SK-N-SH (cell line): Measurements from ENCODE around the gene OGFRL1. TPM values are rescaled to one million over a fixed set of nuclear protein-coding genes. Genes with fewer than 3 reads are reported as not detected.
A peak's percentile ranks its signal among the peaks of the same experiment; 100 is the strongest.

ENCODE experiments used
- CTCF ChIA-PET: fragments of 300-600, 350-600 bp; formaldehyde crosslinking; extraction: SDS; loops from one replicate; lab custom pipeline; 2021; lab: Yijun Ruan, JAX
- POLR2A ChIA-PET: fragments of 350-600 bp; sonication (Branson Sonifier 250); formaldehyde crosslinking; extraction: SDS; loops from one replicate; lab custom pipeline; 2020; ENCODE audit warnings: antibody characterized with exemption, inconsistent platforms; lab: Yijun Ruan, JAX
- DNase-seq: peaks from one replicate; pipeline ENCODE4 v3.0.0; 2012
- H2AFZ ChIP-seq: fragments of 200-600 bp; sonication (generic); 2 replicates; pipeline ENCODE4 v1.8.1; 2016; ENCODE audit warnings: antibody characterized with exemption, mild to moderate bottlenecking, low read depth
- H3F3A ChIP-seq: fragments of 200-600 bp; sonication (generic); replicated peaks from 2 replicates; pipeline ENCODE3; 2016; ENCODE audit warnings: antibody characterized with exemption, mild to moderate bottlenecking; ENCODE audit not compliant: insufficient read depth
- H3K27ac ChIP-seq, 2 experiments: fragments of 200-500 bp in 1 of 2; fragments of 200-600 bp in 1 of 2; sonication (Bioruptor generic) in 1 of 2; sonication (generic), shearing (Covaris generic) in 1 of 2; 2 replicates each; pipeline versions ENCODE4 v1.5.1 to v1.6.1; 2014 to 2016; ENCODE audit warnings: low read depth in 2 of 2, inconsistent platforms in 1 of 2, low read length in 1 of 2, mild to moderate bottlenecking in 1 of 2, mixed read lengths in 1 of 2
- H3K27me3 ChIP-seq: fragments of 200-600 bp; sonication (generic), shearing (Covaris generic); 2 replicates; pipeline ENCODE4 v1.6.1; 2016; ENCODE audit warnings: mixed run types; ENCODE audit not compliant: insufficient read depth
- H3K36me3 ChIP-seq, 2 experiments: fragments of 200-500 bp in 1 of 2; fragments of 200-600 bp in 1 of 2; sonication (Bioruptor generic) in 1 of 2; sonication (generic) in 1 of 2; replicated peaks in 1 of 2; 2 replicates each; pipeline versions ENCODE3 to v1.5.1; 2014 to 2016; ENCODE audit warnings: low read length in 1 of 2, mild to moderate bottlenecking in 1 of 2; ENCODE audit not compliant: insufficient read depth in 2 of 2, control insufficient read depth in 1 of 2
- H3K4me1 ChIP-seq, 2 experiments: fragments of 200-500 bp in 1 of 2; fragments of 200-600 bp in 1 of 2; sonication (Bioruptor generic) in 1 of 2; sonication (generic), shearing (Covaris generic) in 1 of 2; 2 replicates each; pipeline versions ENCODE4 v1.5.1 to v1.6.1; 2014 to 2016; ENCODE audit warnings: low read depth in 1 of 2, low read length in 1 of 2, mixed run types in 1 of 2; ENCODE audit not compliant: insufficient read depth in 2 of 2, control insufficient read depth in 1 of 2
- H3K4me2 ChIP-seq: fragments of 200-600 bp; sonication (generic), shearing (Covaris generic); 2 replicates; pipeline ENCODE4 v1.6.1; 2017; ENCODE audit warnings: mixed run types
- H3K4me3 ChIP-seq, 2 experiments: fragments of 200-500 bp in 1 of 2; fragments of 200-600 bp in 1 of 2; sonication (Bioruptor generic) in 1 of 2; sonication (generic), shearing (Covaris generic) in 1 of 2; 2 replicates each; pipeline versions ENCODE4 v1.5.1 to v1.8.1; 2014 to 2016; ENCODE audit warnings: low read depth in 2 of 2, inconsistent platforms in 1 of 2, low read length in 1 of 2, mild to moderate bottlenecking in 1 of 2, mixed read lengths in 1 of 2, moderate library complexity in 1 of 2
- H3K79me2 ChIP-seq: fragments of 200-600 bp; sonication (generic); 2 replicates; pipeline ENCODE4 v1.8.1; 2017; ENCODE audit warnings: mild to moderate bottlenecking; ENCODE audit not compliant: insufficient read depth
- H3K9ac ChIP-seq: fragments of 200-600 bp; sonication (generic); 2 replicates; pipeline ENCODE4 v1.6.1; 2017; ENCODE audit warnings: mixed run types
- H3K9me2 ChIP-seq: fragments of 200-600 bp; sonication (generic); 2 replicates; pipeline ENCODE4 v1.6.1; 2017; ENCODE audit warnings: mixed run types
- H3K9me3 ChIP-seq: fragments of 200-600 bp; sonication (generic); 2 replicates; pipeline ENCODE4 v1.6.1; 2017; ENCODE audit warnings: mixed run types, mild to moderate bottlenecking, moderate library complexity
- H4K20me1 ChIP-seq: fragments of 200-600 bp; sonication (generic); 2 replicates; pipeline ENCODE4 v1.6.1; 2017; ENCODE audit warnings: mild to moderate bottlenecking, mixed run types; ENCODE audit not compliant: insufficient read depth
- ELF1 ChIP-seq: IDR thresholded peaks from 2 replicates; pipeline ENCODE4 v1.4.0; 2012
- EP300 ChIP-seq, 2 experiments: IDR thresholded peaks; 2 replicates each; pipeline versions ENCODE4 v1.4.0 to v1.6.1; 2012; ENCODE audit warnings: borderline replicate concordance in 1 of 2, low read depth in 1 of 2, low read length in 1 of 2
- EZH2phosphoT487 ChIP-seq: fragments of 200-600 bp; sonication (generic); IDR thresholded peaks from 2 replicates; pipeline ENCODE4 v1.6.1; 2017; ENCODE audit warnings: low read depth, mixed run types, mild to moderate bottlenecking, antibody characterized with exemption, moderate library complexity, borderline replicate concordance
- FOSL2 ChIP-seq: IDR thresholded peaks from 2 replicates; pipeline ENCODE4 v1.4.0; 2012; ENCODE audit warnings: low read depth, mild to moderate bottlenecking, moderate library complexity, borderline replicate concordance
- GABPA ChIP-seq: IDR thresholded peaks from 2 replicates; pipeline ENCODE4 v1.4.0; 2012; ENCODE audit warnings: low read depth, mild to moderate bottlenecking
- JUND ChIP-seq: IDR thresholded peaks from 2 replicates; pipeline ENCODE4 v1.4.0; 2012
- MEF2A ChIP-seq: IDR thresholded peaks from 2 replicates; pipeline ENCODE4 v1.4.0; 2012; ENCODE audit warnings: low read depth, borderline replicate concordance
- NFIC ChIP-seq: IDR thresholded peaks from 2 replicates; pipeline ENCODE4 v1.4.0; 2012; ENCODE audit warnings: borderline replicate concordance
- NRF1 ChIP-seq: IDR thresholded peaks from 2 replicates; pipeline ENCODE4 v1.6.1; 2012; ENCODE audit warnings: low read depth, mild to moderate bottlenecking, low read length
- RAD21 ChIP-seq: IDR thresholded peaks from 2 replicates; pipeline ENCODE4 v1.6.1; 2012; ENCODE audit warnings: mild to moderate bottlenecking, low read length
- RCOR1 ChIP-seq: fragments of 150-350 bp; IDR thresholded peaks from 2 replicates; pipeline ENCODE4 v1.6.1; 2017; ENCODE audit warnings: antibody characterized with exemption, low read length
- RFX5 ChIP-seq: IDR thresholded peaks from 2 replicates; pipeline ENCODE4 v1.6.1; 2012; ENCODE audit warnings: mild to moderate bottlenecking, improper control_type of control experiment, low read length
- RXRA ChIP-seq: IDR thresholded peaks from 2 replicates; pipeline ENCODE4 v1.4.0; 2012; ENCODE audit warnings: low read depth, mild to moderate bottlenecking, borderline replicate concordance
- SIN3A ChIP-seq: IDR thresholded peaks from 2 replicates; pipeline ENCODE4 v1.6.1; 2012; ENCODE audit warnings: low read depth, mild to moderate bottlenecking, low read length, moderate library complexity, borderline replicate concordance
- TAF1 ChIP-seq: IDR thresholded peaks from 2 replicates; pipeline ENCODE4 v1.6.1; 2012; ENCODE audit warnings: low read depth, mild to moderate bottlenecking, low read length, moderate library complexity, borderline replicate concordance
- TCF12 ChIP-seq: IDR thresholded peaks from 2 replicates; pipeline ENCODE4 v1.4.0; 2012
- YY1 ChIP-seq: IDR thresholded peaks from 2 replicates; pipeline ENCODE4 v1.4.0; 2012; ENCODE audit warnings: low read depth, mild to moderate bottlenecking
- WGBS: methylation state at CpG from one replicate; pipeline ENCODE4 v1.1.6; 2017; ENCODE audit warnings: low lambda C conversion rate; 5-methylcytosine and 5-hydroxymethylcytosine counted together
- polyA plus RNA-seq, 3 experiments: library from polyadenylated mRNA; depleted of rRNA; stranded (reverse); fragments of >200 nt; gene quantifications; 2 replicates each; pipeline ENCODE4 v1.2.3, GENCODE V29; 2012
- TF ChIP-seq, protein P1 (sequence below): IDR thresholded peaks from 2 replicates; pipeline ENCODE4 v1.4.0; 2012; ENCODE audit warnings: low read depth, borderline replicate concordance
- TF ChIP-seq, protein P2 (sequence below): IDR thresholded peaks from 2 replicates; pipeline ENCODE4 v1.4.0; 2012; ENCODE audit warnings: low read depth
- TF ChIP-seq, protein P3 (sequence below): IDR thresholded peaks from 2 replicates; pipeline ENCODE4 v1.4.0; 2012; ENCODE audit warnings: low read depth, borderline replicate concordance
- TF ChIP-seq, protein P4 (sequence below): fragments of 150-350 bp; IDR thresholded peaks from 2 replicates; pipeline ENCODE4 v1.6.1; 2017; ENCODE audit warnings: antibody characterized with exemption, low read length, low read depth, borderline replicate concordance

Gene OGFRL1
- polyA plus RNA-seq, 1 of the 3 experiments (the other 2 are of a cell fraction), result 2.4 TPM

DNA sequence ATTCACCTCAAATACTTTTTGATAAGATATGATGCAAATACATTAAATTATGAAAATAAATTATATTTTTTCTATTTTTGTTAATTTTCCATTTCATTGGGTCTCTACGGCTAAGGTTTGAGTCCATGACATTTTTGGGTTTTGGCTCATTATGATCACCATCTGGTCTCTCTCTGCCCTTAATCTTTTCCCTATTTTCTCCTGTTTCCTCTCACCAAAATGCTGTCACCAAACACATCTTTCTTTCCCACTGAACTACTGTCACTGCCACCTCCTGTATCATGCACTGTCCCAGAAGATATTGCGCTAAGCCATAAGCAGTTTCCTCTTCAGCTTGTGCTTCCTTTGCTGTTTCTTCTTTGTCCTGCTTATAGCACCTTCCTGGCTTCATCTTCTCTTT is 42.0 kb upstream of the OGFRL1 start:
- no peaks in the 10 kb centered on the region for H4K20me1 ChIP-seq
- POLR2A ChIA-PET, result no interaction called here
- CTCF ChIA-PET, result no interaction called here

DNA sequence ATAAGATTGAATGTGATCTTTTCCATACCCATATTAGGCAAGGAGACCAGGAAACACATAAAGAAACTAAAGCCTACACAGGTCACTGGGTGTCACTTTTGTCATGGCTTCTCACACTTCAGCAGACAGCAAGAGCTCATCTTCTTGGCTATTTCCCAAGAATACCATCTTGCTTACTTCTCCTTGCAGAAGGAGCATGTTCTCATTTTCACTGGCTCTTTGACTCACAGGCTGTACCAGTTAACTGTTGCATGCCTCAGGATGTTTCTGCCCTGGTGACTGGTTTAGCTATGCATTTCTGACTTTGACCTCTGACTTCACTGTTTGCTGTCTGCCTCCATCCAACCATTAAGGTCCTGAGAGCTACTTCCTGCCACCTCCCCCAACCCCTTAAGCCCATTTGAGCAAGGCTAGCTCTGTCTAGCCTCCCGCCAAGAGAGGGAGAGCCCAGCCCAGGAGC is 40.3 kb upstream of the OGFRL1 start:
- POLR2A ChIA-PET, result no interaction called here

More for the DNA sequence above, 42.0 kb upstream of the OGFRL1 start:
- TF ChIP-seq NRF1 (no peak), MEF2A (no peak), FOSL2 (no peak), GABPA (no peak), YY1 (no peak), RFX5 (no peak), SIN3A (no peak), NFIC (no peak), TCF12 (no peak), EZH2phosphoT487 (no peak), RCOR1 (no peak), JUND (no peak), RAD21 (no peak), EP300 (IDR thresholded peaks at IDR 0.05; ENCODE audit: borderline replicate concordance in 1 of 2, low read depth in 1 of 2, low read length in 1 of 2) (no peak), TAF1 (no peak)
- TF ChIP-seq, protein P1, sequence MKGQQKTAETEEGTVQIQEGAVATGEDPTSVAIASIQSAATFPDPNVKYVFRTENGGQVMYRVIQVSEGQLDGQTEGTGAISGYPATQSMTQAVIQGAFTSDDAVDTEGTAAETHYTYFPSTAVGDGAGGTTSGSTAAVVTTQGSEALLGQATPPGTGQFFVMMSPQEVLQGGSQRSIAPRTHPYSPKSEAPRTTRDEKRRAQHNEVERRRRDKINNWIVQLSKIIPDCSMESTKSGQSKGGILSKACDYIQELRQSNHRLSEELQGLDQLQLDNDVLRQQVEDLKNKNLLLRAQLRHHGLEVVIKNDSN, result no peak
- TF ChIP-seq, protein P2, sequence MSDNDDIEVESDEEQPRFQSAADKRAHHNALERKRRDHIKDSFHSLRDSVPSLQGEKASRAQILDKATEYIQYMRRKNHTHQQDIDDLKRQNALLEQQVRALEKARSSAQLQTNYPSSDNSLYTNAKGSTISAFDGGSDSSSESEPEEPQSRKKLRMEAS, result no peak
- TF ChIP-seq, protein P3, sequence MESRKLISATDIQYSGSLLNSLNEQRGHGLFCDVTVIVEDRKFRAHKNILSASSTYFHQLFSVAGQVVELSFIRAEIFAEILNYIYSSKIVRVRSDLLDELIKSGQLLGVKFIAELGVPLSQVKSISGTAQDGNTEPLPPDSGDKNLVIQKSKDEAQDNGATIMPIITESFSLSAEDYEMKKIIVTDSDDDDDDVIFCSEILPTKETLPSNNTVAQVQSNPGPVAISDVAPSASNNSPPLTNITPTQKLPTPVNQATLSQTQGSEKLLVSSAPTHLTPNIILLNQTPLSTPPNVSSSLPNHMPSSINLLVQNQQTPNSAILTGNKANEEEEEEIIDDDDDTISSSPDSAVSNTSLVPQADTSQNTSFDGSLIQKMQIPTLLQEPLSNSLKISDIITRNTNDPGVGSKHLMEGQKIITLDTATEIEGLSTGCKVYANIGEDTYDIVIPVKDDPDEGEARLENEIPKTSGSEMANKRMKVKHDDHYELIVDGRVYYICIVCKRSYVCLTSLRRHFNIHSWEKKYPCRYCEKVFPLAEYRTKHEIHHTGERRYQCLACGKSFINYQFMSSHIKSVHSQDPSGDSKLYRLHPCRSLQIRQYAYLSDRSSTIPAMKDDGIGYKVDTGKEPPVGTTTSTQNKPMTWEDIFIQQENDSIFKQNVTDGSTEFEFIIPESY, result no peak
- Histone ChIP-seq H3K9ac (no peak overlapping the region), H3K27me3 (no peaks in the 10 kb centered on the region), H3K27ac (no peak overlapping the region), H3K36me3 (no peaks in the 10 kb centered on the region), H2AFZ (no peak overlapping the region), H3F3A (peaks cover 22% of the 10 kb centered on the region), H3K79me2 (no peaks in the 10 kb centered on the region), H3K4me3 (no peak overlapping the region), H3K4me2 (no peak overlapping the region), H3K9me3 (no peaks in the 10 kb centered on the region), H3K4me1 (peaks cover 4 to 32% of the 10 kb centered on the region in 2 experiments; a peak in 3 of 4 replicates), H3K9me2 (no peaks in the 10 kb centered on the region)
- WGBS, result 95% methylated on average over 2 of the region's 2 CpGs
- no peak for DNase-seq

More for the DNA sequence above, 40.3 kb upstream of the OGFRL1 start:
- no peak for DNase-seq
- Histone ChIP-seq H3K4me2 (no peak overlapping the region), H2AFZ (no peak overlapping the region), H3K9me3 (no peaks in the 10 kb centered on the region), H3K9ac (no peak overlapping the region), H3K4me1 (peaks cover 4 to 32% of the 10 kb centered on the region in 2 experiments; a peak in 3 of 4 replicates), H4K20me1 (no peaks in the 10 kb centered on the region)
- WGBS, result 60% methylated on average over 1 of the region's 1 CpG
- TF ChIP-seq RXRA (no peak), SIN3A (no peak), JUND (peak; percentile 9; the same call in 1 of the 2 replicates), ELF1 (no peak), FOSL2 (peak; percentile 24; the same call in 1 of the 2 replicates), NFIC (peak; percentile 51), TCF12 (peak; percentile 52; the same call in 1 of the 2 replicates), YY1 (no peak)
- TF ChIP-seq, protein P4, sequence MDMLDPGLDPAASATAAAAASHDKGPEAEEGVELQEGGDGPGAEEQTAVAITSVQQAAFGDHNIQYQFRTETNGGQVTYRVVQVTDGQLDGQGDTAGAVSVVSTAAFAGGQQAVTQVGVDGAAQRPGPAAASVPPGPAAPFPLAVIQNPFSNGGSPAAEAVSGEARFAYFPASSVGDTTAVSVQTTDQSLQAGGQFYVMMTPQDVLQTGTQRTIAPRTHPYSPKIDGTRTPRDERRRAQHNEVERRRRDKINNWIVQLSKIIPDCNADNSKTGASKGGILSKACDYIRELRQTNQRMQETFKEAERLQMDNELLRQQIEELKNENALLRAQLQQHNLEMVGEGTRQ, result no peak
- TF ChIP-seq, all 33 proteins: peak for 4
- Histone ChIP-seq H3K9me2 (no peaks in the 10 kb centered on the region), H3K4me3 (no peak overlapping the region), H3K27me3 (no peaks in the 10 kb centered on the region), H3K36me3 (no peaks in the 10 kb centered on the region), H3K79me2 (no peaks in the 10 kb centered on the region), H3F3A (peaks cover 22% of the 10 kb centered on the region), H3K27ac (peak overlapping the region; percentile 14 to 25; a peak in 1 of 4 replicates)
- CTCF ChIA-PET, result interaction anchor here (1.5 kb wide), 1 partner anchor 58 kb away, joined by 6 read pairs; no protein-coding TSS in a partner anchor
